ENCODE measurements around the gene ATG4A. TPM values are rescaled to one million over a fixed set of nuclear protein-coding genes. Genes with fewer than 3 reads are reported as not detected.

Gene ATG4A
- total RNA-seq, 1 experiment from 2014 or later = 6.4 TPM

GRCh38 chrX:108123591-108124366 is 32.2 kb downstream of the ATG4A start:
- Histone ChIP-seq H2AFZ (ENCODE audit: low read length) (no peak overlapping the region), H4K20me1 (ENCODE audit: control insufficient read depth, insufficient read depth, insufficient read length) (no peaks in the 10 kb centered on the region), H4K8ac (replicated peaks; ENCODE audit: insufficient read length, low read depth, low read length) (no peak overlapping the region), H3K27ac (ENCODE audit: insufficient read length, low read depth, low read length) (no peak overlapping the region), H4K91ac (ENCODE audit: insufficient read length, low read depth, low read length) (no peak overlapping the region), H3K23me2 (ENCODE audit: insufficient read length, low read depth, low read length, poor library complexity, severe bottlenecking) (no peaks in the 10 kb centered on the region), H3K9ac (ENCODE audit: extremely low read depth, insufficient read length, low read length) (no peak overlapping the region), H3K4me2 (ENCODE audit: insufficient read depth, insufficient read length, low read length) (no peak overlapping the region), H4K5ac (ENCODE audit: insufficient read length, low read depth, low read length) (no peak overlapping the region), H3K27me3 (ENCODE audit: insufficient read depth, low read length) (no peaks in the 10 kb centered on the region), H3K18ac (ENCODE audit: insufficient read length, low read depth, low read length) (no peak overlapping the region), H3K14ac (ENCODE audit: insufficient read depth, low read length) (no peak overlapping the region), H3K79me1 (ENCODE audit: insufficient read depth, low read depth, low read length, poor library complexity, severe bottlenecking) (no peaks in the 10 kb centered on the region), H2BK20ac (ENCODE audit: low read depth, low read length, poor library complexity, severe bottlenecking) (no peak overlapping the region), H3K56ac (ENCODE audit: insufficient read length, low read depth, low read length) (no peak overlapping the region), H3T11ph (ENCODE audit: low read length) (no peak overlapping the region), H3K9me3 (ENCODE audit: control insufficient read depth, low read depth, low read length) (no peaks in the 10 kb centered on the region), H2BK12ac (ENCODE audit: insufficient read length, low read depth, low read length) (no peak overlapping the region), H2AK5ac (ENCODE audit: insufficient read length, low read length) (no peak overlapping the region), H2BK5ac (ENCODE audit: insufficient read length, low read length) (no peak overlapping the region), H3K4me1 (ENCODE audit: insufficient read depth, low read length) (peaks cover 9% of the 10 kb centered on the region; the same call in 1 of the 2 replicates), H3K23ac (ENCODE audit: insufficient read length, low read depth, low read length) (no peak overlapping the region), H2BK15ac (ENCODE audit: low read depth, low read length) (no peak overlapping the region), H3K4ac (ENCODE audit: low read depth, low read length) (no peak overlapping the region), H3K79me2 (ENCODE audit: insufficient read depth, low read length) (no peaks in the 10 kb centered on the region), H2BK120ac (ENCODE audit: low read depth, low read length, poor library complexity, severe bottlenecking) (no peak overlapping the region)
- no CpG with 5 or more reads among the region's 3 CpGs for WGBS (ENCODE audit: extremely low coverage, insufficient read length, low lambda C conversion rate)
- 0 out of 7 replicates have a peak overlapping the region, but pooled peaks of 1 of the 3 experiments have one; percentile 25 for H3K27ac Mint-ChIP-seq
- TF ChIP-seq CTCF (conservative IDR thresholded peaks at IDR 0.05) = no peak
- H3K4me3 Mint-ChIP-seq = no peak overlapping the region
- H3K27me3 Mint-ChIP-seq (ENCODE audit: low read depth) = no peaks in the 10 kb centered on the region
- no peaks in the 10 kb centered on the region for H3K9me3 Mint-ChIP-seq
- H3K36me3 Mint-ChIP-seq (ENCODE audit: insufficient read depth in 1 of 3, low read depth in 3 of 3) = no peaks in the 10 kb centered on the region
- no peak for DNase-seq
- H3K4me1 Mint-ChIP-seq = peaks cover 22 to 32% of the 10 kb centered on the region in 2 experiments

All from H9 (cell line).